Esophagus squamous epithelium (tissue), 5 donors: ENCODE measurements around the gene GPX2. TPM values are rescaled to one million over a fixed set of nuclear protein-coding genes. Genes with fewer than 3 reads are reported as not detected.

Source experiments
- DNase-seq: peaks from one replicate; lab custom pipeline; 2025; lab: John Stamatoyannopoulos, UW
- H3K27ac ChIP-seq, 4 donors: fragments of 200-600 bp; sonication (generic); one replicate each; pipeline ENCODE4 v1.5.1; 2016 to 2019; ENCODE audit warnings: mild to moderate bottlenecking in 1 of 4
- H3K27me3 ChIP-seq, 4 donors: fragments of 200-600 bp; sonication (generic); 1 replicate in 3 of 4; 2 replicates in 1 of 4; pipeline versions ENCODE4 v1.5.1 to v1.6.0; 2017 to 2021; ENCODE audit warnings: antibody characterized with exemption in 1 of 4
- H3K36me3 ChIP-seq, 3 donors: fragments of 200-600 bp; sonication (generic); one replicate each; pipeline ENCODE4 v1.5.1; 2016 to 2019
- H3K4me1 ChIP-seq, 3 donors: fragments of 200-600 bp; sonication (generic); one replicate each; pipeline ENCODE4 v1.5.1; 2017 to 2019
- H3K4me3 ChIP-seq, 4 donors: fragments of 200-600 bp; sonication (generic); 1 replicate in 3 of 4; 2 replicates in 1 of 4; pipeline ENCODE4 v1.5.1; 2016 to 2019; ENCODE audit warnings: mild to moderate bottlenecking in 2 of 4, moderate library complexity in 1 of 4
- H3K9me3 ChIP-seq, 3 donors: fragments of 200-600 bp; sonication (generic); one replicate each; pipeline ENCODE4 v1.5.1; 2016 to 2019
- CTCF ChIP-seq, 6 experiments: fragments of 450-650 bp in 4 of 6; fragments of 200-600 bp in 2 of 6; sonication (generic) in 2 of 6; IDR thresholded peaks; one replicate each; pipeline ENCODE4 v1.5.1; 2016 to 2019; ENCODE audit warnings: antibody characterized with exemption in 6 of 6, mild to moderate bottlenecking in 4 of 6, moderate library complexity in 4 of 6
- POLR2A ChIP-seq, 4 donors: fragments of 450-650 bp; IDR thresholded peaks; one replicate each; pipeline ENCODE4 v1.6.1; 2017; ENCODE audit warnings: antibody characterized with exemption in 4 of 4, mild to moderate bottlenecking in 4 of 4, moderate library complexity in 3 of 4
- WGBS, 2 donors: methylation state at CpG; one replicate each; pipeline ENCODE4 v1.1.5; 2018; 5-methylcytosine and 5-hydroxymethylcytosine counted together
- intact Hi-C: fragments of 100-400 bp; cut with DNase I; formaldehyde crosslinking; loops from one replicate; pipeline ENCODE4 v1.15.0; 2022
- small RNA-seq, 4 donors: library from RNA; depleted of rRNA; stranded (forward); fragments of <200 nt; gene quantifications; one replicate each; pipeline ENCODE3, GENCODE V24; 2016
- total RNA-seq, 4 donors: library from RNA; depleted of rRNA; stranded (reverse); fragments of >200 nt; gene quantifications; one replicate each; pipeline ENCODE4 v1.1.0, GENCODE V29; 2016
- donor health status: DM: yes; HTN: yes; CAD: no.

The GPX2 gene
- total RNA-seq, 4 donors from 2014 or later = 97.1 to 273 (median 191) TPM

GRCh38 chr14:64891173-64891838 lies 51.2 kb downstream of the GPX2 start:
- Histone ChIP-seq H3K27me3 (peaks cover 0 to 45% (median 2%) of the 10 kb centered on the region in 4 donors), H3K36me3 (no peaks in the 10 kb centered on the region), H3K27ac (no peak overlapping the region), H3K4me3 (no peak overlapping the region), H3K9me3 (no peaks in the 10 kb centered on the region), H3K4me1 (no peaks in the 10 kb centered on the region)
- intact Hi-C loops = no loop called here
- WGBS, 2 donors = 82 to 90% methylated on average over 4 of the region's 4 CpGs
- no peak for DNase-seq
- TF ChIP-seq CTCF (IDR thresholded peaks at IDR 0.05) (no peak), POLR2A (IDR thresholded peaks at IDR 0.05) (no peak)

- Histone ChIP-seq H3K27ac (no peak overlapping the region), H3K36me3 (no peaks in the 10 kb centered on the region), H3K9me3 (no peaks in the 10 kb centered on the region), H3K27me3 (peaks cover 0 to 56% (median 2%) of the 10 kb centered on the region in 4 donors), H3K4me1 (no peaks in the 10 kb centered on the region), H3K4me3 (no peak overlapping the region)
- 81 to 85% methylated on average over 6 of the region's 6 CpGs for WGBS, 2 donors
- no peak for DNase-seq
- no peak for TF ChIP-seq CTCF (IDR thresholded peaks at IDR 0.05)
- TF ChIP-seq POLR2A (IDR thresholded peaks at IDR 0.05) = no peak
- intact Hi-C loops = no loop called here
Observed at GRCh38 chr14:64889352-64889751, 53.2 kb downstream of the GPX2 start.

Small RNA genes within 50 kb of the gene (small RNA-seq; reads per million reads assigned to genes)
- gene RPPH1-2P = 0 reads per million in 4 donors

Other genes starting within 250 kb of the GPX2 start
- 10 to 100 TPM; 44.6 to 87.8 (median 60.8) TPM for gene PLEKHG3, start 238.3 kb downstream of the GPX2 start, total RNA-seq
- gene SPTB, start 62.8 kb downstream of the GPX2 start, total RNA-seq = 1 to 10 TPM in 2 of 4 donors, under 1 TPM in 2; 0.13 to 3.8 (median 1.5) TPM
- 10 to 100 TPM; 28.9 to 74.7 (median 56.0) TPM for gene CHURC1, start 28.3 kb downstream of the GPX2 start, total RNA-seq
- gene RAB15, start 29.6 kb upstream of the GPX2 start, total RNA-seq = 1 to 10 TPM; 2.5 to 7.0 (median 5.2) TPM
- 10 to 100 TPM; 16.2 to 20.4 (median 18.2) TPM for gene FNTB, start 44.1 kb upstream of the GPX2 start, total RNA-seq
- gene MAX, start 159.8 kb upstream of the GPX2 start, total RNA-seq = 10 to 100 TPM; 45.3 to 88.7 (median 46.3) TPM